Measurements from ENCODE around the gene NRIP3. TPM values are rescaled to one million over a fixed set of nuclear protein-coding genes. Genes with fewer than 3 reads are reported as not detected.
"Not testable (repeated sequence)": the region's sequence is repeated elsewhere in the genome, so short reads cannot be mapped to it uniquely, and the experiment has no call there.

Gene NRIP3
- total and polyA plus RNA-seq, 9 of the 15 experiments (the other 6 are each of a cell fraction or from before 2014, with no cell fraction given) = 4.4 to 18.7 (median 11.6) TPM

DNA sequence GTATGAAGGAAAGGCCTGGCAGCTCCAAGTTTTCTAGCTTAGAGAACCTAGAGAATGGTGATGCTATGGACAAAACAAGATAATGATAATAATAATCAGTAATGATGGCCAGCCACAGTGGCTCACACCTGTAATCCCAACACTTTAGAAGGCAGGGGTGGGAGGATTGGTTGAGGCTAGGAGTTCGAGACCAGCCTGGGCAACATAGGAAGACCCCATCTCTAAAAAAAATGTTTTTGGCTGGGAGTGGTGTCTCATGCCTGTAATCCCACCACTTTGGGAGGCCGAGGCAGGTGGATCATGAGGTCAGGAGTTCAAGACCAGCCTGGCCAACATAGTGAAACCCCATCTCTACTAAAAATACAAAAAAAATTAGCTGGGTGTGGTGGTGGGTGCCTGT is 68.0 kb downstream of the NRIP3 start:
- H3K27me3 ChIP-seq (ENCODE audit: control insufficient read depth in 2 of 2, insufficient read depth in 2 of 2, low read length in 2 of 2); CTCF ChIA-PET (ENCODE audit: low intra/inter-chr PET ratio); H4K20me1 ChIP-seq (replicated peaks; ENCODE audit: control insufficient read depth, insufficient read depth, low read length); H3K79me2 ChIP-seq (ENCODE audit: control insufficient read depth, insufficient read depth, low read length); H2AFZ ChIP-seq (ENCODE audit: low read depth, low read length); FAIRE-seq; H3K9me3 ChIP-seq (replicated peaks; ENCODE audit: control insufficient read depth, insufficient read depth, low read depth, low read length); H3K27ac ChIP-seq (ENCODE audit: extremely low read depth, low read depth, low read length); BruUV-seq (replicated peaks); H3K4me3 ChIP-seq; H3K4me2 ChIP-seq (ENCODE audit: insufficient read depth, low read length); H3K9me1 ChIP-seq (ENCODE audit: control insufficient read depth, insufficient read depth, low read length); DNase-seq (ENCODE audit: extremely low read depth in 1 of 4, low spot score in 3 of 4); intact Hi-C loops (cut with micrococcal nuclease); H3K36me3 ChIP-seq (ENCODE audit: control insufficient read depth, insufficient read depth, low read length); H3K9ac ChIP-seq (ENCODE audit: insufficient read depth in 1 of 2, low read depth in 2 of 2, low read length in 2 of 2); ATAC-seq; in situ Hi-C loops (cut with MboI): not testable (repeated sequence)
- 31% methylated on average over 2 of the region's 2 CpGs for WGBS (ENCODE audit: insufficient coverage, low coverage, missing lambda C conversion rate)
- H3K4me1 ChIP-seq (replicated peaks in 1 of 2; ENCODE audit: control insufficient read depth in 2 of 2, insufficient read depth in 2 of 2, low read length in 2 of 2) = peaks cover 6 to 11% of the 10 kb centered on the region in 2 experiments; a peak in 4 of 5 replicates
- POLR2A ChIA-PET = interaction anchor here (0.6 kb wide), 2 partner anchors 241 to 1465 kb away, joined by 3 to 4 read pairs; no protein-coding TSS in a partner anchor
- TF ChIP-seq ZNF121 (CRISPR knock-in tag; conservative IDR thresholded peaks at IDR 0.05) = peak; percentile 66

DNA sequence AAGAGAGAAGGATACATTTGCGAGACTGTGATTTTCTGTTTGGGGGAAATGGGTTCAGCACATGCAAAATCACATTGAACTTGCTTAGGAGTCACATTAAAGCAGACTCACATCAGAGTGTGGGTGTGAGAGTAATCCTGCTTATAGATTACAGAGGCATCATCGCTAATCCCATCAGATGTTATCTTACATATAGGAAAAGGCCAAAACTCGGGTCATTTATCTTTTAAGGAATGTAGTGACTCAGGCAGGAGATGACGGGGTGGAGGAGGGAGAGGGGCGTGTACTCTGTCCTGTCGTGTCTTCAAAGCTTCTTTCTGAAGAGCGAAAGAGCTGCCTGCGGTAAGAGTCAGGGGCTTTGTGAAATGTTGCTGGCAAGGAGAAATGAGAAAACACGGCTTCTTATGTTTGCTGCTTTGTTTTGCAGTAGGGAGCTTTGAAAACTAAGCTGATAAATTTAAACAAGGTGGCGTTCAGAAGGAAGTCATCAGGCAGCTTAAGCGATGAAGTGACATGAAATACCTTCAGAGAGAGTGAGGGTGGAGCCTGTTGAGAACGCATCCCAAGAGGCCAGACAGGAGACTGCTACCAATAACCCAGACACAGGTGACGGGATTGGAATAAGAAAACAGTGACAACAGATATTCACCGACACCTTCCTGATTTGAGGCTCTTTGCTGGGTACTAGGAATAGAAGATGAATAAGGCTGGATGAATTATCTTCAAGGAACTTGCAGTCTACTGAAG is 68.9 kb downstream of the NRIP3 start:
- peak overlapping the region; percentile 45 for H3K4me2 ChIP-seq (ENCODE audit: insufficient read depth, low read length)
- peak in 1 of 4 experiments; percentile 27 for DNase-seq (ENCODE audit: extremely low read depth in 1 of 4, low spot score in 3 of 4)
- TF ChIP-seq ZNF253 (CRISPR knock-in tag; conservative IDR thresholded peaks at IDR 0.05) = no peak
- TF ChIP-seq, protein P1, sequence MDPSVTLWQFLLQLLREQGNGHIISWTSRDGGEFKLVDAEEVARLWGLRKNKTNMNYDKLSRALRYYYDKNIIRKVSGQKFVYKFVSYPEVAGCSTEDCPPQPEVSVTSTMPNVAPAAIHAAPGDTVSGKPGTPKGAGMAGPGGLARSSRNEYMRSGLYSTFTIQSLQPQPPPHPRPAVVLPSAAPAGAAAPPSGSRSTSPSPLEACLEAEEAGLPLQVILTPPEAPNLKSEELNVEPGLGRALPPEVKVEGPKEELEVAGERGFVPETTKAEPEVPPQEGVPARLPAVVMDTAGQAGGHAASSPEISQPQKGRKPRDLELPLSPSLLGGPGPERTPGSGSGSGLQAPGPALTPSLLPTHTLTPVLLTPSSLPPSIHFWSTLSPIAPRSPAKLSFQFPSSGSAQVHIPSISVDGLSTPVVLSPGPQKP (CRISPR knock-in tag; IDR thresholded peaks at IDR 0.05) = no peak
- peak; percentile 57; the same call in 1 of the 2 replicates for TF ChIP-seq JUND (IDR thresholded peaks at IDR 0.05; ENCODE audit: borderline replicate concordance, low read depth, low read length)
- TF ChIP-seq JUND (tag; IDR thresholded peaks at IDR 0.05; ENCODE audit: borderline replicate concordance, low read depth, low read length) = peak; percentile 56; the same call in 2 of the 3 replicates
- TF ChIP-seq ZNF431 (CRISPR knock-in tag; IDR thresholded peaks at IDR 0.05) = no peak
- TF ChIP-seq MAFG (tag; conservative IDR thresholded peaks at IDR 0.05) = no peak
- TF ChIP-seq CBFA2T3 (IDR thresholded peaks at IDR 0.05) = 0 out of 2 replicates have a peak, but pooled peaks have one; percentile 6
- no peak for TF ChIP-seq EP300 (IDR thresholded peaks at IDR 0.05; ENCODE audit: low read length)
- TF ChIP-seq ZNF586 (CRISPR knock-in tag; conservative IDR thresholded peaks at IDR 0.05) = no peak
- TF ChIP-seq UBTF (IDR thresholded peaks at IDR 0.05; ENCODE audit: borderline replicate concordance in 1 of 2, low read depth in 2 of 2, low read length in 2 of 2) = no peak
- TF ChIP-seq CBFA2T2 (conservative IDR thresholded peaks at IDR 0.05) = no peak

More for the DNA sequence above, 68.9 kb downstream of the NRIP3 start:
- Histone ChIP-seq H4K20me1 (replicated peaks; ENCODE audit: control insufficient read depth, insufficient read depth, low read length) (no peaks in the 10 kb centered on the region), H3K4me1 (replicated peaks in 1 of 2; ENCODE audit: control insufficient read depth in 2 of 2, insufficient read depth in 2 of 2, low read length in 2 of 2) (peaks cover 6 to 11% of the 10 kb centered on the region in 2 experiments; a peak in 4 of 5 replicates), H3K79me2 (ENCODE audit: control insufficient read depth, insufficient read depth, low read length) (no peaks in the 10 kb centered on the region), H3K4me3 (no peak overlapping the region), H3K27me3 (ENCODE audit: control insufficient read depth in 2 of 2, insufficient read depth in 2 of 2, low read length in 2 of 2) (no peaks in the 10 kb centered on the region), H3K36me3 (ENCODE audit: control insufficient read depth, insufficient read depth, low read length) (no peaks in the 10 kb centered on the region), H3K9ac (ENCODE audit: insufficient read depth in 1 of 2, low read depth in 2 of 2, low read length in 2 of 2) (no peak overlapping the region), H3K27ac (ENCODE audit: extremely low read depth, low read depth, low read length) (no peak overlapping the region), H3K9me3 (replicated peaks; ENCODE audit: control insufficient read depth, insufficient read depth, low read depth, low read length) (no peaks in the 10 kb centered on the region), H2AFZ (ENCODE audit: low read depth, low read length) (peak overlapping the region; percentile 69), H3K9me1 (ENCODE audit: control insufficient read depth, insufficient read depth, low read length) (peaks cover 2% of the 10 kb centered on the region)
- ChIA-PET CTCF (ENCODE audit: low intra/inter-chr PET ratio) (no interaction called here), POLR2A (interaction anchor here (0.6 kb wide), 1 partner anchor 1464 kb away, joined by 4 read pairs; no protein-coding TSS in a partner anchor)
- intact Hi-C loops (cut with micrococcal nuclease) = no loop called here
- ATAC-seq (peak; percentile 60), FAIRE-seq (peak; percentile 79)
- WGBS (ENCODE audit: insufficient coverage, low coverage, missing lambda C conversion rate) = 6% methylated on average over 14 of the region's 14 CpGs
- in situ Hi-C loops (cut with MboI) = no loop called here
- BruUV-seq (replicated peaks) = no TSS peak

All from K562 (cell line).